HEK293 (cell line): ENCODE data around the gene SH3BGRL3.
A peak's percentile ranks its signal among the peaks of the same experiment; 100 is the strongest.

Source experiments
- EGR2 ChIP-seq: fragments of 450-650 bp; formaldehyde crosslinking; IDR thresholded peaks from 2 replicates; pipeline ENCODE4 v1.5.1; 2016; ENCODE audit warnings: low read depth, missing biosample characterization, missing genetic modification characterization
- GLI4 ChIP-seq: fragments of 450-650 bp; formaldehyde crosslinking; IDR thresholded peaks from 2 replicates; pipeline ENCODE4 v1.5.1; 2016; ENCODE audit warnings: missing biosample characterization, missing genetic modification characterization
- HOXC10 ChIP-seq: sonication (generic); formaldehyde crosslinking; IDR thresholded peaks from 2 replicates; pipeline ENCODE4 v1.8.1; 2023; ENCODE audit warnings: mild to moderate bottlenecking, missing genetic modification reagents
- IKZF3 ChIP-seq: fragments of 450-650 bp; IDR thresholded peaks from 2 replicates; pipeline ENCODE4 v1.5.0; 2018; ENCODE audit warnings: missing biosample characterization, mild to moderate bottlenecking, missing genetic modification characterization, moderate library complexity
- KLF10 ChIP-seq: fragments of 450-650 bp; IDR thresholded peaks from 2 replicates; pipeline ENCODE4 v1.5.1; 2018; ENCODE audit warnings: missing biosample characterization, mild to moderate bottlenecking, missing genetic modification characterization
- OVOL3 ChIP-seq: fragments of 450-650 bp; formaldehyde crosslinking; IDR thresholded peaks from 2 replicates; pipeline ENCODE4 v1.5.1; 2016; ENCODE audit warnings: missing biosample characterization, missing genetic modification characterization
- SCRT2 ChIP-seq: fragments of 450-650 bp; formaldehyde crosslinking; IDR thresholded peaks from 2 replicates; pipeline ENCODE4 v1.5.1; 2016; ENCODE audit warnings: missing biosample characterization, missing genetic modification characterization
- SETDB1 ChIP-seq: IDR thresholded peaks from one replicate; pipeline ENCODE4 v1.6.1; 2017; ENCODE audit warnings: mild to moderate bottlenecking, low read length, moderate library complexity, mixed read lengths; ENCODE audit not compliant: insufficient read length
- ZBTB8A ChIP-seq: fragments of 450-650 bp; formaldehyde crosslinking; IDR thresholded peaks from 2 replicates; pipeline ENCODE4 v1.5.1; 2016; ENCODE audit warnings: missing biosample characterization, missing genetic modification characterization
- ZEB2 ChIP-seq: fragments of 450-650 bp; formaldehyde crosslinking; IDR thresholded peaks from 2 replicates; pipeline ENCODE4 v1.5.1; 2016; ENCODE audit warnings: missing biosample characterization, missing genetic modification characterization
- ZFHX2 ChIP-seq: fragments of 450-650 bp; formaldehyde crosslinking; conservative IDR thresholded peaks from 2 replicates; pipeline ENCODE4 v1.5.1; 2016; ENCODE audit warnings: missing biosample characterization, missing genetic modification characterization
- ZNF114 ChIP-seq: fragments of 450-650 bp; formaldehyde crosslinking; IDR thresholded peaks from 2 replicates; pipeline ENCODE4 v1.5.0; 2017; ENCODE audit warnings: missing biosample characterization, missing genetic modification characterization
- ZNF155 ChIP-seq: fragments of 450-650 bp; formaldehyde crosslinking; IDR thresholded peaks from 2 replicates; pipeline ENCODE4 v1.5.1; 2016; ENCODE audit warnings: missing biosample characterization, missing genetic modification characterization
- ZNF239 ChIP-seq: fragments of 450-650 bp; formaldehyde crosslinking; IDR thresholded peaks from 2 replicates; pipeline ENCODE4 v1.5.1; 2016; ENCODE audit warnings: missing biosample characterization, missing genetic modification characterization
- ZNF341 ChIP-seq: fragments of 450-650 bp; formaldehyde crosslinking; IDR thresholded peaks from 2 replicates; pipeline ENCODE4; 2016; ENCODE audit warnings: low read depth, missing biosample characterization, missing genetic modification characterization
- ZNF350 ChIP-seq: fragments of 450-650 bp; formaldehyde crosslinking; IDR thresholded peaks from 2 replicates; pipeline ENCODE4 v1.5.0; 2017; ENCODE audit warnings: missing biosample characterization, mild to moderate bottlenecking, missing genetic modification characterization
- ZNF416 ChIP-seq: fragments of 450-650 bp; formaldehyde crosslinking; IDR thresholded peaks from 2 replicates; pipeline ENCODE4 v1.5.1; 2016; ENCODE audit warnings: missing biosample characterization, missing genetic modification characterization
- ZNF426 ChIP-seq: fragments of 450-650 bp; formaldehyde crosslinking; IDR thresholded peaks from 2 replicates; pipeline ENCODE4 v1.5.1; 2017; ENCODE audit warnings: missing biosample characterization, missing genetic modification characterization, mild to moderate bottlenecking, inconsistent platforms, moderate library complexity
- ZNF473 ChIP-seq: fragments of 450-650 bp; formaldehyde crosslinking; IDR thresholded peaks from 2 replicates; pipeline ENCODE4 v1.5.1; 2017; ENCODE audit warnings: missing biosample characterization, missing genetic modification characterization
- ZNF501 ChIP-seq: fragments of 450-650 bp; formaldehyde crosslinking; IDR thresholded peaks from 2 replicates; pipeline ENCODE4 v1.5.1; 2016; ENCODE audit warnings: missing biosample characterization, missing genetic modification characterization
- ZNF514 ChIP-seq: fragments of 450-650 bp; formaldehyde crosslinking; IDR thresholded peaks from 2 replicates; pipeline ENCODE4 v1.5.1; 2016; ENCODE audit warnings: missing biosample characterization, missing genetic modification characterization
- ZNF521 ChIP-seq: fragments of 450-650 bp; formaldehyde crosslinking; IDR thresholded peaks from 2 replicates; pipeline ENCODE4 v1.5.1; 2017; ENCODE audit warnings: missing biosample characterization, mild to moderate bottlenecking, missing genetic modification characterization
- ZNF548 ChIP-seq: fragments of 450-650 bp; formaldehyde crosslinking; IDR thresholded peaks from 2 replicates; pipeline ENCODE4 v1.5.1; 2016; ENCODE audit warnings: missing biosample characterization, missing genetic modification characterization
- ZNF600 ChIP-seq: fragments of 450-650 bp; formaldehyde crosslinking; IDR thresholded peaks from 2 replicates; pipeline ENCODE4 v1.5.1; 2016; ENCODE audit warnings: missing biosample characterization, missing genetic modification characterization
- ZNF670 ChIP-seq: fragments of 450-650 bp; formaldehyde crosslinking; IDR thresholded peaks from 2 replicates; pipeline ENCODE4 v1.5.1; 2016; ENCODE audit warnings: missing biosample characterization, missing genetic modification characterization, low read depth
- ZNF777 ChIP-seq: fragments of 450-650 bp; formaldehyde crosslinking; IDR thresholded peaks from 2 replicates; pipeline ENCODE4 v1.5.1; 2017; ENCODE audit warnings: missing biosample characterization, missing genetic modification characterization, borderline replicate concordance
- ZNF792 ChIP-seq: fragments of 450-650 bp; formaldehyde crosslinking; IDR thresholded peaks from 2 replicates; pipeline ENCODE4 v1.5.1; 2016; ENCODE audit warnings: missing biosample characterization, missing genetic modification characterization
- TF ChIP-seq, protein P1 (sequence below): fragments of 450-650 bp; formaldehyde crosslinking; IDR thresholded peaks from 2 replicates; pipeline ENCODE4 v1.5.1; 2016; ENCODE audit warnings: missing biosample characterization, missing genetic modification characterization
- TF ChIP-seq, protein P2 (sequence below): fragments of 450-650 bp; formaldehyde crosslinking; IDR thresholded peaks from 2 replicates; pipeline ENCODE4 v1.5.1; 2016; ENCODE audit warnings: missing biosample characterization, missing genetic modification characterization
- TF ChIP-seq, protein P3 (sequence below): fragments of 450-650 bp; formaldehyde crosslinking; IDR thresholded peaks from 2 replicates; pipeline ENCODE4 v1.5.0; 2017; ENCODE audit warnings: missing biosample characterization, missing genetic modification characterization, borderline replicate concordance
- TF ChIP-seq, protein P4 (sequence below): fragments of 450-650 bp; formaldehyde crosslinking; IDR thresholded peaks from 2 replicates; pipeline ENCODE4 v1.5.1; 2016; ENCODE audit warnings: missing biosample characterization, missing genetic modification characterization, low read depth
- TF ChIP-seq, protein P5 (sequence below): fragments of 450-650 bp; formaldehyde crosslinking; IDR thresholded peaks from 2 replicates; pipeline ENCODE4 v1.5.1; 2017; ENCODE audit warnings: missing biosample characterization, missing genetic modification characterization

The SH3BGRL3 gene

DNA sequence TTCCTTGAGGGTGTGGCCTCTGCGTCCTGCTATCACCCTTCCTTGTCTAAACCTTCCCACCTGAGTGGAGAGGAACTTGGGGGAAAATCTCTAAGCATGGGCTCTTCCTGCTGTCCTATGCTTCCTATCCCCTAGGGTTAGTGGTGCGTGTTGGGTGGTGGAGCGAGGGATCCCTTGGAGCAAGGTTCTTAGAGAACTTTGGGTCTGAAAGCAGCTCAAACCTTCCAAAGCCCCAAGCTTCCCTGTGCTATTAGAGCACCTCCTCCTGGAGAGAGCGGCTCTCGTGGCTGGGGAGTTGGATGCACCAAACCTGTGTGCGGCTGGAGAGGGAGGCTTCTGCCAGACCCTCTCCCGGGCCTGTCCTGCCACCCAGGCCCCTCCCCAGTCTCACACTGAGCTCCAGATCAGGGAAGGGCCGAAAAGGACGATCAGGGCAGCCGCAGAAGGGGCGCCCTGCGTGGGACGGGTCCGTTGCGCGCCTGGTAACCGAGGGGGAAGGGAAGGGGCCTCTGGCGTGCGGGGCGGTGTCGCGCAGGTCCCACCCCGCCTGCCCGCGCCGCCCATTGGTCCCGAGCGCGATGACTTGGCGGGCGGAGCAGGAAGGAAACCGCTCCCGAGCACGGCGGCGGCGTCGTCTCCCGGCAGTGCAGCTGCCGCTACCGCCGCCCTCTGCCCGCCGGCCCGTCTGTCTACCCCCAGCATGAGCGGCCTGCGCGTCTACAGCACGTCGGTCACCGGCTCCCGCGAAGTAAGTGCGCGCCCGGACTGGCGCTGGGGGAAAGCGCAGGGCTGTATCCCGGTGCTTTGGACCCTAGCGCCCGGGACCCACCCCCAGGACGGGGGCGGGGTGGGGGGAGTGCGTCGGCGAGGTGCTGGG is at the start of gene SH3BGRL3 (continued):
- TF ChIP-seq SETDB1 (no peak), ZNF239 (0 out of 2 replicates have a peak, but pooled peaks have one; percentile 22), OVOL3 (tag by site-specific recombination) (no peak), IKZF3 (tag by site-specific recombination) (0 out of 2 replicates have a peak, but pooled peaks have one; percentile 30), ZNF548 (no peak), ZNF521 (tag by site-specific recombination) (no peak), ZNF350 (no peak), SCRT2 (tag by site-specific recombination) (no peak), KLF10 (peak; percentile 88), EGR2 (tag by site-specific recombination) (peak; percentile 47), ZNF501 (peak; percentile 86), ZEB2 (peak; percentile 54; the same call in 1 of the 2 replicates), ZNF341 (peak; percentile 96), ZBTB8A (tag by site-specific recombination) (peak; percentile 67), GLI4 (tag by site-specific recombination) (0 out of 2 replicates have a peak, but pooled peaks have one; percentile 10), ZNF426 (no peak), HOXC10 (CRISPR knock-in tag) (no peak), ZNF114 (tag by site-specific recombination) (no peak), ZNF670 (no peak), ZNF792 (tag by site-specific recombination) (no peak), ZNF473 (tag by site-specific recombination) (no peak), ZNF777 (tag by site-specific recombination) (no peak), ZNF514 (tag by site-specific recombination) (no peak), ZFHX2 (tag by site-specific recombination) (peak; percentile 71; the same call in 1 of the 2 replicates), ZNF416 (tag by site-specific recombination) (no peak), ZNF600 (tag by site-specific recombination) (peak; percentile 98), ZNF155 (tag by site-specific recombination) (no peak)
- TF ChIP-seq, protein P1, sequence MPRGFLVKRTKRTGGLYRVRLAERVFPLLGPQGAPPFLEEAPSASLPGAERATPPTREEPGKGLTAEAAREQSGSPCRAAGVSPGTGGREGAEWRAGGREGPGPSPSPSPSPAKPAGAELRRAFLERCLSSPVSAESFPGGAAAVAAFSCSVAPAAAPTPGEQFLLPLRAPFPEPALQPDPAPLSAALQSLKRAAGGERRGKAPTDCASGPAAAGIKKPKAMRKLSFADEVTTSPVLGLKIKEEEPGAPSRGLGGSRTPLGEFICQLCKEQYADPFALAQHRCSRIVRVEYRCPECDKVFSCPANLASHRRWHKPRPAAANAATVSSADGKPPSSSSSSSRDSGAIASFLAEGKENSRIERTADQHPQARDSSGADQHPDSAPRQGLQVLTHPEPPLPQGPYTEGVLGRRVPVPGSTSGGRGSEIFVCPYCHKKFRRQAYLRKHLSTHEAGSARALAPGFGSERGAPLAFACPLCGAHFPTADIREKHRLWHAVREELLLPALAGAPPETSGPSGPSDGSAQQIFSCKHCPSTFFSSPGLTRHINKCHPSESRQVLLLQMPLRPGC (tag by site-specific recombination), result peak; percentile 21
- TF ChIP-seq, protein P2, sequence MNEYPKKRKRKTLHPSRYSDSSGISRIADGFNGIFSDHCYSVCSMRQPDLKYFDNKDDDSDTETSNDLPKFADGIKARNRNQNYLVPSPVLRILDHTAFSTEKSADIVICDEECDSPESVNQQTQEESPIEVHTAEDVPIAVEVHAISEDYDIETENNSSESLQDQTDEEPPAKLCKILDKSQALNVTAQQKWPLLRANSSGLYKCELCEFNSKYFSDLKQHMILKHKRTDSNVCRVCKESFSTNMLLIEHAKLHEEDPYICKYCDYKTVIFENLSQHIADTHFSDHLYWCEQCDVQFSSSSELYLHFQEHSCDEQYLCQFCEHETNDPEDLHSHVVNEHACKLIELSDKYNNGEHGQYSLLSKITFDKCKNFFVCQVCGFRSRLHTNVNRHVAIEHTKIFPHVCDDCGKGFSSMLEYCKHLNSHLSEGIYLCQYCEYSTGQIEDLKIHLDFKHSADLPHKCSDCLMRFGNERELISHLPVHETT (tag by site-specific recombination), result no peak
- TF ChIP-seq, protein P3, sequence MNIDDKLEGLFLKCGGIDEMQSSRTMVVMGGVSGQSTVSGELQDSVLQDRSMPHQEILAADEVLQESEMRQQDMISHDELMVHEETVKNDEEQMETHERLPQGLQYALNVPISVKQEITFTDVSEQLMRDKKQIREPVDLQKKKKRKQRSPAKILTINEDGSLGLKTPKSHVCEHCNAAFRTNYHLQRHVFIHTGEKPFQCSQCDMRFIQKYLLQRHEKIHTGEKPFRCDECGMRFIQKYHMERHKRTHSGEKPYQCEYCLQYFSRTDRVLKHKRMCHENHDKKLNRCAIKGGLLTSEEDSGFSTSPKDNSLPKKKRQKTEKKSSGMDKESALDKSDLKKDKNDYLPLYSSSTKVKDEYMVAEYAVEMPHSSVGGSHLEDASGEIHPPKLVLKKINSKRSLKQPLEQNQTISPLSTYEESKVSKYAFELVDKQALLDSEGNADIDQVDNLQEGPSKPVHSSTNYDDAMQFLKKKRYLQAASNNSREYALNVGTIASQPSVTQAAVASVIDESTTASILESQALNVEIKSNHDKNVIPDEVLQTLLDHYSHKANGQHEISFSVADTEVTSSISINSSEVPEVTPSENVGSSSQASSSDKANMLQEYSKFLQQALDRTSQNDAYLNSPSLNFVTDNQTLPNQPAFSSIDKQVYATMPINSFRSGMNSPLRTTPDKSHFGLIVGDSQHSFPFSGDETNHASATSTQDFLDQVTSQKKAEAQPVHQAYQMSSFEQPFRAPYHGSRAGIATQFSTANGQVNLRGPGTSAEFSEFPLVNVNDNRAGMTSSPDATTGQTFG (tag by site-specific recombination), result no peak
- TF ChIP-seq, protein P4, sequence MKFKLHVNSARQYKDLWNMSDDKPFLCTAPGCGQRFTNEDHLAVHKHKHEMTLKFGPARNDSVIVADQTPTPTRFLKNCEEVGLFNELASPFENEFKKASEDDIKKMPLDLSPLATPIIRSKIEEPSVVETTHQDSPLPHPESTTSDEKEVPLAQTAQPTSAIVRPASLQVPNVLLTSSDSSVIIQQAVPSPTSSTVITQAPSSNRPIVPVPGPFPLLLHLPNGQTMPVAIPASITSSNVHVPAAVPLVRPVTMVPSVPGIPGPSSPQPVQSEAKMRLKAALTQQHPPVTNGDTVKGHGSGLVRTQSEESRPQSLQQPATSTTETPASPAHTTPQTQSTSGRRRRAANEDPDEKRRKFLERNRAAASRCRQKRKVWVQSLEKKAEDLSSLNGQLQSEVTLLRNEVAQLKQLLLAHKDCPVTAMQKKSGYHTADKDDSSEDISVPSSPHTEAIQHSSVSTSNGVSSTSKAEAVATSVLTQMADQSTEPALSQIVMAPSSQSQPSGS (tag by site-specific recombination), result no peak
- TF ChIP-seq, protein P5, sequence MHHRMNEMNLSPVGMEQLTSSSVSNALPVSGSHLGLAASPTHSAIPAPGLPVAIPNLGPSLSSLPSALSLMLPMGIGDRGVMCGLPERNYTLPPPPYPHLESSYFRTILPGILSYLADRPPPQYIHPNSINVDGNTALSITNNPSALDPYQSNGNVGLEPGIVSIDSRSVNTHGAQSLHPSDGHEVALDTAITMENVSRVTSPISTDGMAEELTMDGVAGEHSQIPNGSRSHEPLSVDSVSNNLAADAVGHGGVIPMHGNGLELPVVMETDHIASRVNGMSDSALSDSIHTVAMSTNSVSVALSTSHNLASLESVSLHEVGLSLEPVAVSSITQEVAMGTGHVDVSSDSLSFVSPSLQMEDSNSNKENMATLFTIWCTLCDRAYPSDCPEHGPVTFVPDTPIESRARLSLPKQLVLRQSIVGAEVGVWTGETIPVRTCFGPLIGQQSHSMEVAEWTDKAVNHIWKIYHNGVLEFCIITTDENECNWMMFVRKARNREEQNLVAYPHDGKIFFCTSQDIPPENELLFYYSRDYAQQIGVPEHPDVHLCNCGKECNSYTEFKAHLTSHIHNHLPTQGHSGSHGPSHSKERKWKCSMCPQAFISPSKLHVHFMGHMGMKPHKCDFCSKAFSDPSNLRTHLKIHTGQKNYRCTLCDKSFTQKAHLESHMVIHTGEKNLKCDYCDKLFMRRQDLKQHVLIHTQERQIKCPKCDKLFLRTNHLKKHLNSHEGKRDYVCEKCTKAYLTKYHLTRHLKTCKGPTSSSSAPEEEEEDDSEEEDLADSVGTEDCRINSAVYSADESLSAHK (tag by site-specific recombination), result no peak
